Activated CD8-positive, alpha-beta T cell treated with anti-CD3 and anti-CD28 coated beads for 36 hours (primary cell): ENCODE measurements around the gene MDH1B. TPM values are rescaled to one million over a fixed set of nuclear protein-coding genes. Genes with fewer than 3 reads are reported as not detected.
A peak's percentile ranks its signal among the peaks of the same experiment; 100 is the strongest.

Experiments
- ATAC-seq: fragments of 200-7000 bp; cut with Tn5 transposase; one replicate; pipeline ENCODE4 v1.10.0; 2021; ENCODE audit warnings: mild to moderate bottlenecking, moderate library complexity
- CTCF ChIA-PET: fragments of 350-600 bp; sonication (Branson Sonifier 250); formaldehyde crosslinking; loops from one replicate; lab custom pipeline; 2021; ENCODE audit warnings: antibody characterized with exemption; lab: Charles Lee
- POLR2A ChIA-PET: fragments of 350-600 bp; sonication (Branson Sonifier 250); formaldehyde crosslinking; loops from one replicate; lab custom pipeline; 2021; ENCODE audit warnings: antibody characterized with exemption; lab: Charles Lee
- DNase-seq: peaks from one replicate; pipeline ENCODE4 v3.0.0-alpha.2; 2020
- H3K27ac Mint-ChIP-seq: one replicate; pipeline ENCODE4 v1.8.0; 2021; ENCODE audit warnings: mild to moderate bottlenecking, mixed read lengths
- H3K27me3 Mint-ChIP-seq: one replicate; pipeline ENCODE4 v1.8.0; 2021; ENCODE audit warnings: mixed read lengths
- H3K36me3 Mint-ChIP-seq: one replicate; pipeline ENCODE4 v1.8.0; 2021; ENCODE audit warnings: low read depth, mixed read lengths
- H3K4me1 Mint-ChIP-seq: one replicate; pipeline ENCODE4 v1.8.0; 2021; ENCODE audit warnings: low read depth, mixed read lengths
- H3K4me3 Mint-ChIP-seq: one replicate; pipeline ENCODE4 v1.8.0; 2021; ENCODE audit warnings: mild to moderate bottlenecking, moderate library complexity, mixed read lengths
- H3K9me3 Mint-ChIP-seq: one replicate; pipeline ENCODE4 v1.8.0; 2021; ENCODE audit warnings: mixed read lengths
- intact Hi-C: fragments of 100-400 bp; cut with micrococcal nuclease; formaldehyde crosslinking; loops from one replicate; pipeline ENCODE4 v1.10.0; 2022
- total RNA-seq, 2 experiments: library from RNA; stranded (reverse); gene quantifications; one replicate each; pipeline ENCODE4 v1.2.3, GENCODE V29; 2021
- TF ChIP-seq, protein P1 (sequence below): fragments of 200-600 bp; IDR thresholded peaks from one replicate; pipeline ENCODE4 v1.8.0; 2022; ENCODE audit warnings: antibody characterized with exemption, mild to moderate bottlenecking

MDH1B gene
- total RNA-seq, 2 experiments from 2014 or later = 0.56 to 0.92 TPM

DNA sequence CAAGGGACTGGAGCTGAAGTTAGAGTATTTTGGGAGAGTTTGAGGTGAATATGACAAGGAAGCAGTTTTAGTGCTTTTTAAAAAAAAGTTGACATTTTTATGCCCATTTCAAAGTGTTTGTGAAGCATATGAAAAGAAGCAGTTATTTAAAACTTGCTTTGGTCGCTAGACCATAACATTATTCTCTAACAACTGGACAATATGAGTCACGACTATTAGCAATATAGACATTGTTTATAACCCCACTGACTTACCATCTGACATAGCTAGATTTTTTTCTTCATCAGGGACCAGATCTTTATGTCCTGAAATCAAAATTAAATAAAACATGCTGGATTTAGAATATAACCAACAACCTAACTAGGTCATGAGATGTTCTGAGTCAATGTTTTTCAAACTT lies 24.3 kb downstream of the MDH1B start:
- TF ChIP-seq, protein P1, sequence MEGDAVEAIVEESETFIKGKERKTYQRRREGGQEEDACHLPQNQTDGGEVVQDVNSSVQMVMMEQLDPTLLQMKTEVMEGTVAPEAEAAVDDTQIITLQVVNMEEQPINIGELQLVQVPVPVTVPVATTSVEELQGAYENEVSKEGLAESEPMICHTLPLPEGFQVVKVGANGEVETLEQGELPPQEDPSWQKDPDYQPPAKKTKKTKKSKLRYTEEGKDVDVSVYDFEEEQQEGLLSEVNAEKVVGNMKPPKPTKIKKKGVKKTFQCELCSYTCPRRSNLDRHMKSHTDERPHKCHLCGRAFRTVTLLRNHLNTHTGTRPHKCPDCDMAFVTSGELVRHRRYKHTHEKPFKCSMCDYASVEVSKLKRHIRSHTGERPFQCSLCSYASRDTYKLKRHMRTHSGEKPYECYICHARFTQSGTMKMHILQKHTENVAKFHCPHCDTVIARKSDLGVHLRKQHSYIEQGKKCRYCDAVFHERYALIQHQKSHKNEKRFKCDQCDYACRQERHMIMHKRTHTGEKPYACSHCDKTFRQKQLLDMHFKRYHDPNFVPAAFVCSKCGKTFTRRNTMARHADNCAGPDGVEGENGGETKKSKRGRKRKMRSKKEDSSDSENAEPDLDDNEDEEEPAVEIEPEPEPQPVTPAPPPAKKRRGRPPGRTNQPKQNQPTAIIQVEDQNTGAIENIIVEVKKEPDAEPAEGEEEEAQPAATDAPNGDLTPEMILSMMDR = no peak
- peaks cover 18% of the 10 kb centered on the region for H3K27me3 Mint-ChIP-seq
- ChIA-PET CTCF (no interaction called here), POLR2A (no interaction called here)
- no peak for DNase-seq
- no peak for ATAC-seq
- no peak overlapping the region for H3K27ac Mint-ChIP-seq
- H3K4me3 Mint-ChIP-seq = no peak overlapping the region
- H3K4me1 Mint-ChIP-seq = peaks cover 6% of the 10 kb centered on the region
- intact Hi-C loops = no loop called here
- no peaks in the 10 kb centered on the region for H3K9me3 Mint-ChIP-seq
- H3K36me3 Mint-ChIP-seq = no peaks in the 10 kb centered on the region

DNA sequence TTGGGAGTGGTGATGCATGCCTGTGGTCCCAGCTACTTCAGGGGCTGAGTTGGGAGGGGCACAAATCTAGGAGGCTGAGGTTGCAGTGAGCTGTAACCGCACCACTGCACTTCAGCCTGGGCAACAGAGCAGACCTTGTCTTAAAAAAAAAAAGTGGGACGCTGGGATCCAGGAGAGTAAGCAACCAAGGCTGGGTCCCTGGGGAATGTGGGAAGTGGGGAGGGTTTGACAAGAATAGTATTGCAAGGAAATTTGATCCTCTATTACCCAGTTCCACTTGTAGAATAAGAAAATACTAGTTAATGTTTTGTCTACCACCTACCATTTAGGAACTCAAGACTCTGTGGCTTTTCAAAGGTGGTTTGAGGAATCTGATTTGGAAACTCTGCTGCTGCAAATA lies 25.9 kb downstream of the MDH1B start:
- TF ChIP-seq, protein P1 = no peak
- Mint-ChIP-seq H3K27ac (no peak overlapping the region), H3K36me3 (no peaks in the 10 kb centered on the region), H3K4me1 (peaks cover 6% of the 10 kb centered on the region), H3K4me3 (no peak overlapping the region), H3K9me3 (no peaks in the 10 kb centered on the region), H3K27me3 (peaks cover 16% of the 10 kb centered on the region)
- no peak for DNase-seq
- POLR2A ChIA-PET = no interaction called here
- CTCF ChIA-PET = no interaction called here
- ATAC-seq = no peak
- intact Hi-C loops = no loop called here

DNA sequence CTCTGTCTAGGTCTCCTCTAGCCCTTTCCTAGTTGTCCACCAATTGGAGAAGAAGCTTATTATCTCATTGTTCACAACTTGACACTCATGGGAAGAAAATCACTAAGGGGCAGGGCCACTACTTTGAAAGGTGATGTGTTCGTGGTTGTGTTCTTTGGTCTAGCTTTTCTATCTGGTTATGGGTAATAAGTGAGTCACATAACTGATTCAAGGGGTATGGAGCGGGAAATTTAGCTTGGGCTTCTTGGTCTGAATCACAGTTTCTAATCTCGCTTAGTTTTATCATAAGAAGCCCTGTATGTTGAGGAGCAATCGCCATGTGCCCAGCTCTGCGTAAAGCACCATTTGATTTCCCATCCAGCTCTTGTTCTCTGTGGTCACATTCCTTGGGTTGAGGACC lies 28.2 kb downstream of the MDH1B start:
- no peak overlapping the region for H3K27ac Mint-ChIP-seq
- H3K9me3 Mint-ChIP-seq = no peaks in the 10 kb centered on the region
- no peaks in the 10 kb centered on the region for H3K36me3 Mint-ChIP-seq
- DNase-seq = peak; percentile 5
- POLR2A ChIA-PET = interaction anchor here (0.5 kb wide), 1 partner anchor 767 kb away, joined by 3 read pairs; no protein-coding TSS in a partner anchor
- no peak overlapping the region for H3K4me3 Mint-ChIP-seq
- peak; percentile 76 for ATAC-seq
- CTCF ChIA-PET = interaction anchor here (1.2 kb wide), 1 partner anchor 46 kb away, joined by 3 read pairs; no protein-coding TSS in a partner anchor
- H3K4me1 Mint-ChIP-seq = peaks cover 6% of the 10 kb centered on the region
- intact Hi-C loops = no loop called here
- peaks cover 13% of the 10 kb centered on the region for H3K27me3 Mint-ChIP-seq
- TF ChIP-seq, protein P1 = no peak

DNA sequence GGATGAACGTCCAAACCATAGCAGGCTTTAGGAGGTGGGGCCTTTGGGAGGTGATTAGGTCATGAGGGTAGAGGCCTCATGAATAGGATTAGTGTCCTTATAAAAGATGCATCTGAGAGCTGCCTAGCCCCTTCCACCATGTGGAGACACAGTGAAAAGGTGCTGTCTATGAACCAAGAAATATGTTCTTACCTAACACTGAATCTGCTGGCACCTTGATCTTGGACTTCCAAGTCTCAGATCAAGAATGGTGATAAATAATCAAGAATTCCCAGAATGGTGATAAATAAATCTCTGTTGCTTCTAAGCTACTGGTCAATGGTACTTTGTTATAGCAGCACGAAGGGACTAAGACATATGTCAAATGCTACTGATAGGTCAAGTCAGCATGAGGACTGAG lies 31.8 kb downstream of the MDH1B start:
- intact Hi-C loops = no loop called here
- H3K36me3 Mint-ChIP-seq = no peaks in the 10 kb centered on the region
- H3K27me3 Mint-ChIP-seq = peaks cover 14% of the 10 kb centered on the region
- no peak overlapping the region for H3K4me3 Mint-ChIP-seq
- ChIA-PET CTCF (interaction anchor here (1.4 kb wide), 2 partner anchors 22 to 36 kb away, joined by 3 read pairs; no protein-coding TSS in a partner anchor), POLR2A (no interaction called here)
- DNase-seq (no peak), ATAC-seq (no peak)
- H3K27ac Mint-ChIP-seq = no peak overlapping the region
- H3K9me3 Mint-ChIP-seq = no peaks in the 10 kb centered on the region
- TF ChIP-seq, protein P1 = no peak
- H3K4me1 Mint-ChIP-seq = peaks cover 7% of the 10 kb centered on the region

DNA sequence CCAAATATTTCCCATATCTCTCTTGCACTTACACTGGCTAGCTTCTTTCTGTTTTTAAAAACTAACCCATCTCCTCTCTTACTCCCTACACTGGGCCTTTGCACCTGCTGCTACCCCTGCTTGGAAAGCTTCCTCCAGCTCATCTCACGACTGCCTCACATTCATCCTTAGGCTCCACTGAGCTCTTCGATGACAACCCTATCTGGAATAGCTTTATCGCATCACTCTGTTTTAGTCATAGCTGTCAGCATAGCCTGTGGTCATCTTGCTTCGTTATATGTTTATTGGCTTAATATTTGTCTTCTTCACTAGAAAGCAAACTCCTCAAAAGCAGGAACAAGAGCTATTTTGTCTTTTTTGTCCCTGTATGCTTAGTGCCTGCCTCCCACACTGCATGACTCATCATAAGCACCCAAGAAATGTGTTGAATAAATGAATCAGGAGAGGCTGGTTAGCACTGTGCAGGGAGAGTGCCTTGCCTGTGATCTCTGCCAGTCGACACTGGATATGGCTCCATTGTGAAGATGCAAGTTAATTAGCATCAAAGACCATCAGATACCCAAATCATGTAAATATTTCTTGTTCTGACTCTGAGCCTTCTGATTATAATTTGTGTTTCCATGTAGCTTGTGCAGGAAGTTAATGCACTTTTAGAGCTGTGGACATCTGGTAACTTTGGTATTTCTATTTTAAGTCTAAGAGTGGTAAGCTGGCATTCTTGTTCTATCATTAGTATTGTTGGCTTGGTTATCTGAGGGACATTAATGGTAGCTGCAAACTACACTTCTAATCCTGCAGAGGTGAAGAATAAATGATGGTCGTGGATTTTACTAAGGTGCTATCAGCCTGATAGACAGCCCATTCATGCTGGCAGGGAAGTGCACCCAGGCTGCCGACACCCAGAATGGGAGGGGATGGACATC lies 36.6 kb downstream of the MDH1B start:
- ATAC-seq (peak; percentile 51), DNase-seq (peak; percentile 13)
- peaks cover 33% of the 10 kb centered on the region for H3K27me3 Mint-ChIP-seq
- POLR2A ChIA-PET = no interaction called here
- no peak overlapping the region for H3K4me3 Mint-ChIP-seq
- H3K9me3 Mint-ChIP-seq = no peaks in the 10 kb centered on the region
- TF ChIP-seq, protein P1 = no peak
- H3K36me3 Mint-ChIP-seq = no peaks in the 10 kb centered on the region
- peaks cover 3% of the 10 kb centered on the region for H3K4me1 Mint-ChIP-seq
- no peak overlapping the region for H3K27ac Mint-ChIP-seq
- intact Hi-C loops = no loop called here
- CTCF ChIA-PET = no interaction called here
